ENCODE data around the gene KRT34.

GRCh38 chr17:41328207-41328606 is 53.9 kb downstream of the KRT34 start:
- no peak for TF ChIP-seq CTCF (IDR thresholded peaks at IDR 0.05)
- no peak for TF ChIP-seq EP300 (IDR thresholded peaks at IDR 0.05)

Data from ovary (tissue), 3 donors.